Measurements from ENCODE around the gene MYADML2. TPM values are rescaled to one million over a fixed set of nuclear protein-coding genes. Genes with fewer than 3 reads are reported as not detected.
A peak's percentile ranks its signal among the peaks of the same experiment; 100 is the strongest.

MYADML2 gene
- total RNA-seq, 2 experiments from 2014 or later, result not detected

GRCh38 chr17:81890447-81891302 is 56.4 kb downstream of the MYADML2 start:
- H3K9me3 Mint-ChIP-seq, result no peaks in the 10 kb centered on the region
- DNase-seq, result peak; percentile 43
- CTCF ChIA-PET, result interaction anchor here (0.5 to 1.2 kb wide), 3 partner anchors 21 to 650 kb away, joined by 3 to 6 read pairs (median 5); no protein-coding TSS in a partner anchor
- no peaks in the 10 kb centered on the region for H3K27me3 Mint-ChIP-seq (ENCODE audit: low read depth)
- peak overlapping the region; percentile 85 for H3K4me3 Mint-ChIP-seq
- H3K27ac Mint-ChIP-seq, result peak overlapping the region; percentile 93
- intact Hi-C loops (cut with micrococcal nuclease), result loop anchor here (1.0 to 2.0 kb wide), 4 partner anchors 16 to 58 kb away; partner anchors contain the start of genes MAFG, MCRIP1 and P4HB
- H3K36me3 Mint-ChIP-seq (ENCODE audit: low read depth), result peaks cover 44% of the 10 kb centered on the region
- peaks cover 33% of the 10 kb centered on the region for H3K4me1 Mint-ChIP-seq (ENCODE audit: low read depth)

Other genes with a start within 250 kb of the MYADML2 start
- 100 to 1,000 TPM in 1 of 2 experiments, 10 to 100 TPM in 1; 97.7 to 102 TPM for gene MRPL12, start 243.9 kb downstream of the MYADML2 start, total RNA-seq
- 10 to 100 TPM; 16.9 to 18.0 TPM for gene SLC25A10, start 234.9 kb downstream of the MYADML2 start, total RNA-seq
- not detected for gene GCGR, start 143.1 kb downstream of the MYADML2 start, total RNA-seq
- 10 to 100 TPM; 53.7 to 55.6 TPM for gene MCRIP1, start 113.9 kb downstream of the MYADML2 start, total RNA-seq
- not detected for gene PPP1R27, start 112.2 kb downstream of the MYADML2 start, total RNA-seq
- 100 to 1,000 TPM; 273 to 276 TPM for gene P4HB, start 86.7 kb downstream of the MYADML2 start, total RNA-seq
- gene ARHGDIA, start 75.9 kb downstream of the MYADML2 start, total RNA-seq, result 100 to 1,000 TPM; 355 to 389 TPM
- 100 to 1,000 TPM; 213 to 217 TPM for gene ALYREF, start 55.6 kb downstream of the MYADML2 start, total RNA-seq
- 100 to 1,000 TPM; 171 to 182 TPM for gene ANAPC11, start 55.5 kb downstream of the MYADML2 start, total RNA-seq
- gene NPB, start 45.0 kb downstream of the MYADML2 start, total RNA-seq, result under 1 TPM; 0.12 to 0.19 TPM
- gene PCYT2, start 35.8 kb downstream of the MYADML2 start, total RNA-seq, result 10 to 100 TPM; 15.9 to 16.6 TPM
- 10 to 100 TPM; 18.8 to 22.1 TPM for gene SIRT7, start 29.1 kb downstream of the MYADML2 start, total RNA-seq
- 10 to 100 TPM; 13.5 to 14.8 TPM for gene MAFG, start 19.5 kb downstream of the MYADML2 start, total RNA-seq
- 100 to 1,000 TPM; 121 to 130 TPM for gene PYCR1, start 9.9 kb downstream of the MYADML2 start, total RNA-seq
- under 1 TPM; 0.35 to 0.38 TPM for gene NOTUM, start 14.0 kb upstream of the MYADML2 start, total RNA-seq
- gene ASPSCR1, start 30.4 kb upstream of the MYADML2 start, total RNA-seq, result 10 to 100 TPM; 33.6 to 34.8 TPM
- 10 to 100 TPM; 55.8 to 57.8 TPM for gene CENPX, start 75.6 kb upstream of the MYADML2 start, total RNA-seq
- gene LRRC45, start 76.1 kb upstream of the MYADML2 start, total RNA-seq, result 10 to 100 TPM; 12.0 to 12.5 TPM
- gene RAC3, start 84.4 kb upstream of the MYADML2 start, total RNA-seq, result 1 to 10 TPM; 4.5 to 4.8 TPM
- gene DCXR, start 90.5 kb upstream of the MYADML2 start, total RNA-seq, result 100 to 1,000 TPM; 139 to 146 TPM
- gene RFNG, start 104.6 kb upstream of the MYADML2 start, total RNA-seq, result 10 to 100 TPM; 17.6 to 18.0 TPM
- gene GPS1, start 104.7 kb upstream of the MYADML2 start, total RNA-seq, result 10 to 100 TPM; 91.0 to 91.3 TPM
- gene DUS1L, start 118.6 kb upstream of the MYADML2 start, total RNA-seq, result 100 to 1,000 TPM; 132 to 133 TPM
- 100 to 1,000 TPM; 183 to 195 TPM for gene FASN, start 151.0 kb upstream of the MYADML2 start, total RNA-seq

All from activated naive CD4-positive, alpha-beta T cell treated with anti-CD3 and anti-CD28 coated beads for 36 hours (primary cell).